ENCODE measurements around the gene BICRA.

BICRA gene

DNA sequence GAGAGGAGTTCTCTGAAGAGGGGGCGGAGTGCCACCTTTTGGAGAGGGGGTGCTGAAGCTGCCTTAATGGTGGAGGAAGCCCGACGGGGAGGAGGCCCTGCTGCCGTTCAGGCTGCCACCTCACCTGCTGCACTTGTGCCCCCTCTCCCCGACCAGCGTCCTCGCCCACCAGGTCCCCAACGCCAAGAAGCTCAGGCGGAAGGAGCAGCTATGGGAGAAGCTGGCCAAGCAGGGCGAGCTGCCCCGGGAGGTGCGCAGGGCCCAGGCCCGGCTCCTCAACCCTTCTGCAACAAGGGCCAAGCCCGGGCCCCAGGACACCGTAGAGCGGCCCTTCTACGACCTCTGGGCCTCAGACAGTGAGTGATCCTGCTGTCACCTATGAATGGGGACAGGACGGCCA, 141.8 kb downstream of the BICRA start:
- no peak for DNase-seq (ENCODE audit: low spot score)

DNA sequence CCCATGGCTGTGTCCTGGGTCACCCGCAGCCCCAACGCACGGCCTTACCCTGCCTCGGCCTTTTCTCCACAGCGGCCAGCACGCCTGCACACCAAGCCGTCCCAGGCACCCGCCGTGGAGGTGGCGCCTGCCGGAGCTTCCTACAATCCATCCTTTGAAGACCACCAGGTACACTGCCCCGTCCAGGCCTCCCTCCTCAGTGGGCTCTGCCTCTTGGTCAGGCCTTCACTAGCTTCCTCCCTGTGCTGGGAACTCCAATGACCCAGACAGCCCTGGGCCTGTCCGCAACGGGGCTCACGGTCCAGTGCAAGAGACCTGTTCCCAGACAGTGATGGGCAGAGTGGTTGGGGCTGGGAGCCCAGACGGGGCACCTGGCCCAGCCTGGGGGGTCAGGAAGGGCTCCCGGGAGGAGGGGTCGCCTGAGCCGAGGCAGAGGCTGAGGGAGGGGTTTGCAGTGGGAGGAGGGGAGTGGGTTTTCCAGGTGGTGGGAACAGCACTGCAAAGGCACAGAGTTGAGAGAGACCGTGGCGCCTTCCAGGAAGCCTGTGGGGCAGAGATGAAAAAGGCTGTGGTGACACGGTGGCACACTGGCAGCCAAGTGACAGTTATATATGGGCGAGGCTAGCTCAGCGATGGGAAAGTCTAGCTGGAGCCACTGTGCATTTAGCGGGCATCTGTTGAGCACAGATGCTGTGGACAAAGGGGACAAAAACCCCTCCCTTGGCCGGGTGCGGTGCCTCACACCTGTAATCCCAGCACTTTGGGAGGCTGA, 143.7 kb downstream of the BICRA start:
- DNase-seq (ENCODE audit: low spot score), result no peak

Data from CD4-positive, alpha-beta T cell treated with Interleukin-15 for 4 hours (primary cell).